Activated T-cell treated with anti-CD3 and anti-CD28 coated beads, Interleukin-2, amount 50 U/mL, for 72 hours (primary cell): ENCODE results near the gene TTLL10. TPM values are rescaled to one million over a fixed set of nuclear protein-coding genes. Genes with fewer than 3 reads are reported as not detected.
A peak's percentile ranks its signal among the peaks of the same experiment; 100 is the strongest.

Experiments used
- ATAC-seq, 2 donors: fragments of 150-1000 bp; cut with Tn5 transposase; replicated peaks in 1 of 2; 2 replicates each; pipeline ENCODE4 v1.10.0; 2021; ENCODE audit warnings: moderate library complexity in 2 of 2, mild to moderate bottlenecking in 1 of 2
- DNase-seq, 2 donors: peaks; one replicate each; pipeline ENCODE4 v3.0.0; 2021 to 2022; ENCODE audit warnings: mixed read lengths in 1 of 2
- H3K27ac Mint-ChIP-seq: one replicate; pipeline ENCODE4 v1.8.0; 2022; ENCODE audit warnings: mild to moderate bottlenecking, moderate library complexity, mixed read lengths
- H3K27me3 Mint-ChIP-seq: one replicate; pipeline ENCODE4 v1.8.0; 2022; ENCODE audit warnings: low read depth, mixed read lengths
- H3K36me3 Mint-ChIP-seq, 2 donors: one replicate each; pipeline ENCODE4 v1.8.0; 2022; ENCODE audit warnings: mixed read lengths in 2 of 2, mild to moderate bottlenecking in 1 of 2; ENCODE audit not compliant: insufficient read depth in 2 of 2
- H3K4me1 Mint-ChIP-seq: one replicate; pipeline ENCODE4 v1.8.0; 2022; ENCODE audit warnings: low read depth, mixed read lengths
- H3K4me3 Mint-ChIP-seq, 2 donors: one replicate each; pipeline ENCODE4 v1.8.0; 2022; ENCODE audit warnings: mild to moderate bottlenecking in 2 of 2, mixed read lengths in 2 of 2, moderate library complexity in 2 of 2
- H3K9me3 Mint-ChIP-seq, 2 donors: one replicate each; pipeline ENCODE4 v1.8.0; 2022; ENCODE audit warnings: mixed read lengths in 2 of 2
- total RNA-seq, 2 donors: library from RNA; stranded (reverse); gene quantifications; one replicate each; pipeline ENCODE4 v1.2.3, GENCODE V29; 2022

Gene TTLL10
- total RNA-seq, 2 donors from 2014 or later: 0.36 TPM; not detected in 1

DNA sequence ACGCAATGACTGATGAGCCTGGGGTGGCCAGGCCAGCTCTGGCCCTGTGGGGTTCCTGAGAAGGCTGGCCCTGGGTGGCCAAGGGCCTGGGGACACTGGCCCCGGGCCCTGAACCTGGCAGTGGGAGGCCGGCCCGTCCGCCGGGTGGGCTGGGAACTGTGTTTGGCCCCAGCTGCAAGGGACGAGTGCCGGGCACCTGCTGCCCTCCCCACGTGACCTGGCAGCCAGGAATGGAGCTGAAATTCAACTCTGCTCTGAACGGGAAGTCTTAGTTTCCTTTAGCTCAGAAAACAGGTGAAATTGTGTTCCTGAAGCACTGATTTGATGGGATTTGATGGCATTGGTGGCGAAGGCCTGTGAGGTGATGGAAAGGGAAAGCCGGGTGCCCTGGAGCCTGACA lies 8.2 kb upstream of the TTLL10 start:
- no peaks in the 10 kb centered on the region for H3K9me3 Mint-ChIP-seq
- ATAC-seq (no peak), DNase-seq (no peak)
- no peak overlapping the region for H3K27ac Mint-ChIP-seq
- H3K36me3 Mint-ChIP-seq: no peaks in the 10 kb centered on the region
- peaks cover 6% of the 10 kb centered on the region for H3K27me3 Mint-ChIP-seq
- H3K4me3 Mint-ChIP-seq: no peak overlapping the region
- peaks cover 5% of the 10 kb centered on the region for H3K4me1 Mint-ChIP-seq

DNA sequence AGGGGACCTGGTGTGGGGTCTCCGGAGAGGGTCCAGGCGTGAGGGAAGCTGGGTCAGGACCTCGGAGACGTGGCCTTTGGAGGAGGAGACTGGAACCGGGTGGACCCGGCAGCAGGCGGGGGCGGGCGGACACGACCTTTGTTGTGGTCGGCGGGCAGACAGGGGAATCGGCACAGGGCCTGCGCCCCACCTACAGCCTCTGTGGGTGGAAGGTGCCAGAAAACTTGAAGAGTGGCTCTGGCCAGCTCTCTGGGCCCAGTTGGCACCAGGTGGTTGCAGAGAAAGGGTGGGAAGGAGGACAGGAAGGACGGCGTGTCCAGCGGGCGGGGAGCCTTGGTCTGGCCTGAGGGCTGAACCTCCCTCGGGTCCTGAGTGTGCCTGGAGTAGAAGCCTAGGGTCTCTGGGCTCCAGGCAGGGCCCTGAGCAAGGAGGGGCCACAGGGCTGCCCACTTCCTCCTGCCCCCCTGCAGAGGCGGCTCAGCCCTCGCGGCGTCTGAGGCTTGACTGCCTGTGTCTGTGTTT lies 7.7 kb upstream of the TTLL10 start:
- Mint-ChIP-seq H3K27me3 (peaks cover 6% of the 10 kb centered on the region), H3K27ac (no peak overlapping the region), H3K4me3 (no peak overlapping the region), H3K9me3 (no peaks in the 10 kb centered on the region), H3K36me3 (no peaks in the 10 kb centered on the region), H3K4me1 (peaks cover 5% of the 10 kb centered on the region)
- ATAC-seq (no peak), DNase-seq (no peak)

DNA sequence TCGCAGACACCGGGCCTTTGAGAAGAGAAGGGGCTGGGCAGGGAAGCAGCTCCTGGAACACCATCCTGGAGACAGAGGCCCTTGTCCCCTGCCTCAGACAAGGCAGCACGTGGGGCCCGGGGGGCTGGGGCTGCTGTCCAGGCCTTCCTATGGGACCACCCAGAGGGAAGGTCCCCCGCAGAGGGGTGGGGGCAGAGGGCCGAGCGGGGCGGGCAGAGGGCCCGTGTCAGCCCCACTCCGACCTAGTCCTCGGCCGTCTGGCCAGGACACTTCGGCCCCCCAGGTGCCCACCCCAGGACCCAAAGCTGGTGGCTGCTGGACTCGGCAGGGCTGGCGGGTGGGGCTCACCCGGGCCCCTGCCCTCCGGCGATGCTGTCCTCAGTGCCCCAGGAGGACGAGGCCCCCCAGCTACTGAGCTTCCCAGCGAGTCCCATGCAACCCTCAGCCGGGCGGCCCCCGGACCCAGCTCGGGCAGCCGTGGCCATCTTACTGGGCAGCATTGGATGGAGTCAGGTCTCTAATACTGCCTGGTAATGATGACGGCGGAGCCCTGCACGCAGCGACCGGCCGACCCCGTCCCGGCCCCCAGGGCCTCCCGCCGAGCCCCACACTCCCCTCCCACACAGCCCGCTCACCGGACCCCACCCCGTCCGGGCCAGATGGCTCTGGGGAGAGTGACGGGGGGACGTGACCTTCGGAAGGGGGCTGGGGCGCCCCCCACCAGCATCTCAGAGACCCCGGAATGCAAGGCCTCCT lies 6.9 kb upstream of the TTLL10 start:
- ATAC-seq (no peak), DNase-seq (no peak)
- Mint-ChIP-seq H3K9me3 (no peaks in the 10 kb centered on the region), H3K4me1 (peaks cover 5% of the 10 kb centered on the region), H3K36me3 (no peaks in the 10 kb centered on the region), H3K27me3 (peaks cover 6% of the 10 kb centered on the region), H3K27ac (no peak overlapping the region), H3K4me3 (no peak overlapping the region)

DNA sequence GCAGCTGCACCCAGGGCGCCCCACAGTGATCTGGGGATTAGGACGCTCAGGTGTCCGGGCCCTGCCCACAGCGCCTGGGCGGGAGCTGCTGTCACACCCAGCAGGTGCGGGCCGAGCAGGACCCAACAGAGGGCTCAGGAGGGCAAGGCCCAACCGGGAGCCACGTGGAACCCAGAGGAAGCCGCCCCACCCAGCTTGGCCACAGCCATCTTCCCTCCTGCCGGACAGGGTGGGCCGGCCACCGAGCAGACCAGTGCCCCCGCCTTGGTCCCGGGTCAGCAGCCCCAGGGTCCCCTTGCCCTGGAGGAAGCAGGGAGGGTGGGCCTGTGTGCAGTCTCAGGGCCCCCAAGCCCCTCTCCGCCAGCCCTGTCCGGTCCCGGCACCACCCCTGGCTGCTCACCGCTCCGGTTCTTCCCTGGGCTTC lies 6.3 kb upstream of the TTLL10 start:
- ATAC-seq: no peak
- H3K27ac Mint-ChIP-seq: no peak overlapping the region
- H3K9me3 Mint-ChIP-seq: no peaks in the 10 kb centered on the region
- peaks cover 6% of the 10 kb centered on the region for H3K27me3 Mint-ChIP-seq
- no peak overlapping the region for H3K4me3 Mint-ChIP-seq
- DNase-seq: no peak
- no peaks in the 10 kb centered on the region for H3K36me3 Mint-ChIP-seq
- peaks cover 11% of the 10 kb centered on the region for H3K4me1 Mint-ChIP-seq

DNA sequence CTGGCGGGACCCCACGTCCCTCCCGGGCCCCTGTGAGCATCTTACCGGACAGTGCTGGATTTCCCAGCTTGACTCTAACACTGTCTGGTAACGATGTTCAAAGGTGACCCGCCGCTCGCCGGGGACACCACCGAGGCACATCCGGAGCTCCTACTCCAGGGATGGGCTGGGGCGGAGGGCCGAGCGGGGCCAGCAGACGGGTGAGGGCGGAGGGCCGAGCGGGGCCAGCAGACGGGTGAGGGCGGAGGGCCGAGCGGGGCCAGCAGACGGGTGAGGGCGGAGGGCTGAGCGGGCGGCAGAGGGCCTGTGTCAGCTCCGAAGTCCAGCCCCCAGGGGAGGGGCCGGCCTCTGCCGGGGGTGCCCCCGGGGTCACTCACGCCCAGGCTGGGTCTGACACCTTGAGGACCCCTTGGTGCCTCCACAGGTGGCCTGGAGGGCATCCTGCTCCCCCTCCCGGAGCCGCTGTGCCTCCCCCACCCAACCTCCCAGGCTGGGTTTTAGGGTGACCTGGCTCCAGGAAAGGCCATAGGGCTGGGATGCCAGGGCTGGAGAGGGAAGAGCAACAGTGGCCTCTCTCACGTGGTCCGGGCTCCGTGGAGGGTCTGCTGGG lies 5.7 kb upstream of the TTLL10 start:
- Mint-ChIP-seq H3K4me1 (peaks cover 12% of the 10 kb centered on the region), H3K27me3 (peaks cover 6% of the 10 kb centered on the region), H3K9me3 (no peaks in the 10 kb centered on the region), H3K4me3 (no peak overlapping the region), H3K27ac (no peak overlapping the region), H3K36me3 (no peaks in the 10 kb centered on the region)
- no peak for ATAC-seq
- no peak for DNase-seq

DNA sequence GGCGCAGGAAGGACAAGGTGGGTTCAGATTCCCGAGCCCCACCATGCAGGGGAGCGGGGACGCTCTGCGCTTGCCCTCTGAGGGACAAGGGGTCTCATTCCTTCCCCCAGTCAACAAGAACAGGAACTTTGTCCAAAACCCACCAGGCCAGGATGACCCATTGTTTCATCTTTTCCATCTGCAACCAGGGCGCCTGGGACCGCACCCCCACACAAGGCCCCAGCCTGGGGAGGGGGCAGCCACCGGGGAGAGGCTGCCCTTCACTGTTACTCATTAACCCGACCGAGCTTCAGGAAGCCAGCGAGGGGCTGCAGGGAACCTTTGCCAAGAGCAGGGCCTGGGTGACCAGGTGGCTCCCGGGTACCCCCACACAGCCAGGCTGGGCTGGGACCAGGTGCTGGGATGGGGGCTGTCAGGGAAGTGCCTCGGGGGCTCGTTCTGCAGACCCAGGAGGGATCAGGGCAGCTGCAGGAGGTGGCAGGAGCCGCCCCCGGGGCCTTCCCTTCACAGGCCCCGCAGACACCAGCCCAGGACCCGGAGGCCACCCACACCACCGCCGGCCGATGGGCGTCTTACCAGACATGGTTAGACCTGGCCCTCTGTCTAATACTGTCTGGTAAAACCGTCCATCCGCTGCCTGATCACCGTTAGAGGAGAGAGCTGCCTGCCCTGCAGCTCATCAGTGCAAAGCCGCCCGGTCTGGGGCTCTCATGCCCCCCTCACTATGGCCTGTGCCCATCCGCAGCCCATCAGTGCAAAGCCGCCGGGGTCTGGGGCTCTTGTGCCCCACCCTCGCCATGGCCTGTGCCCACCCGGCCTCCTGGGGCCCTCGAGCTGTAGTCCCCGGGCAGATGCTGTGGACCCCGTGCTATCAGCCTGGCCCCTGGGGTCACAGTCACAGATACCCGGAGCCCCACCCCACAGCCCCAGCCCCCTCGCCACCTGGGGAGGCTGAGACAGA lies 4.9 kb upstream of the TTLL10 start:
- Mint-ChIP-seq H3K36me3 (no peaks in the 10 kb centered on the region), H3K27ac (no peak overlapping the region), H3K4me3 (no peak overlapping the region), H3K9me3 (no peaks in the 10 kb centered on the region), H3K27me3 (peaks cover 6% of the 10 kb centered on the region), H3K4me1 (peaks cover 12% of the 10 kb centered on the region)
- DNase-seq (no peak), ATAC-seq (no peak)

DNA sequence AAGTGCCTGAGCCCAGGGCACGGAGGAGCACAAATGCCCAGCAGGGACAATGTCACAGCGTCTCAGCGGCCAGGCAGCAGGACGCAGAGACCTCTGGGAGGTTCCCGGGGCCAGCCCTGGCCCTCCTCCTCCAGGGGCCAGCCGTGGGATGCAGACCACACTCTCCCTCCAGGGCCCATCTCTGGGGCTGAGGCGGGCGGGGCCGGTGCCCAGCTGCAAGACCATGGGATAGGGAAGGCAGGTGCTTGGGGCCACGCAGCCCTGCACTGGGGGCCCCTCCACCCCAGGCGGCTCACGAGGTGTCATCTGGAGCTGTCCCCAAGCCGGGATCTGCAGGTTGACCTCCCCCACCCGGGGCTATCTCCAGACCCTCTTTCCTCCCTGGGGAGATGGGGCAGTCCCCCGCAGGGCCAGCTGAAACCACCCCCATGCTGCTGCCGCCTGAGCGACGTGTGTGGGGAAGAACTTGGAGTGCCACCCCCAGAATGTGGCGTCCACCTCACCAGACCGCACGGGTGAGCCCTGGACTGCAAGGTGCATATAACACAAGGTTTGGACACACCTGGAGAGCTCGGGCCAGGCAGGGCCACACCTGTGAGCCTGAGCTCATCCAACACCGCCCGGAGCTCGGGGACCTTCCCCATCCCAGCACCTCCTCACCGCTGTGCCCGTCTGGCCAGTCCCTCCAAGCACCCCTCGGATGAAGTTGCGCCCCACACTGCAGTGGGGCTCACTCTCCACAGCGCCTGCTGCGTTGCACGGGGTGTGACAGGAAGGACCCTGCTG lies 4.1 kb upstream of the TTLL10 start:
- no peak overlapping the region for H3K27ac Mint-ChIP-seq
- H3K4me1 Mint-ChIP-seq: peaks cover 15% of the 10 kb centered on the region
- DNase-seq (no peak), ATAC-seq (no peak)
- peaks cover 6% of the 10 kb centered on the region for H3K27me3 Mint-ChIP-seq
- no peak overlapping the region for H3K4me3 Mint-ChIP-seq
- H3K9me3 Mint-ChIP-seq: no peaks in the 10 kb centered on the region
- no peaks in the 10 kb centered on the region for H3K36me3 Mint-ChIP-seq

DNA sequence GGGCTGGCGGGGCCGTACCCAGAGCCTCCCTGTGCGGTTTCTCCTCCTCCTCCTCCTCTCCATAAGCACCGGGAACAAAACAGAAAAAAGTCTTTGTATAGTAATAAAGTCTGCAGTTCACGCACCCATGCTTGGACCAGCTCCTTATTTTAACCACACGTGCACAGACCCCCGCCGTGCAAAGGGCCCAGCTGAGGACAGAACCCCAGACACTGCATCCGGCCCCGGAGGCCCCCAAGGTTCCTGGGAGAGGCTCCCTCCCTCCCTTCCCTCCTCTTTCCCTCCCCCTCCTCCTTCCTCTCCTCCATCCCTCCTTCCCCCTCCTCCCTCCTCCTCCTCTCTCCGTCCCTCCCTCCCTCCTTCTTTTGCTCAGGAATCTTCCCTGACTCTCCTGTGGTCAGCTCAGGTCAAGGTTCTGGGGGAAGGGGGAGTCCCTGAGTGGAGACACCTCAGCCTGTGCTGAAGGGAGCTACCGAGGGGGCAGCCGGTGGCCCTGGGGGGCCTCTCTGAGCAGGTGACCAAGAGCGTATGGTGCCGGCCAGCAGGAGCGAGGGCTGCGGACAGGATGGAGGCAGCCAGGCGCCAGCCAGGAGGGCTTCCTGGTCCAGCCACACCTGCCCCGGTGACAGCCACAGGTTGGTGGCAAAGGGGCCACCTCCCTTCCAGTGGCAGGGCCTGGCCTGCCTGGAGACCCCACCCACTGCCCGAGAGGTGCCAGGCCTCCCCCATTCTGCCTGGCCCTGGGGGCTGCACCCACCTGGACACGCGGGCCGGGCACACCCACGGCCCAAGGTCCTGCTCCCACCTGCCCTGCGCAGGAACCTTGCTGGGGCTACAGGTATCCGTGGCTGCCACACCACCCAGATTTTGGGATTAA lies 3.2 kb upstream of the TTLL10 start:
- no peak overlapping the region for H3K27ac Mint-ChIP-seq
- no peak for ATAC-seq

DNA sequence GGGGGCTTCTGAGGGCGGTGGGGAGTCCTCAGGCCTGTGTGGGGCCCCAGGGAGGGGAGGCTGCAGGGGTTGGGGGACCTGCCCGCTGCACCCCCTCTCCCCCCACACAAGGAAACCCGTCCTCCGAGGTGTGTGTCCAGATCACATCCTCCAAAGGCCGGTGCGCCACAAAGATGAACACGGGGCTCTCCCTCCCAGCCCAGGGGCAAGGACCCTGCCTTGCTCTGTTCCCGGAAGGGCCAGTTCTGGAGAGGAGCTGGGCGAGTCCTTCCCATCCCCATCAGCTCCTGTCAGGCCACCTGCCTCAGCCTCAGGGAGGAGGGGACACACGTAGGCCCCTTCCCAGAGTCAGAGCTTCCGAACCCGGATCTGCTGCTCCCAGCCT lies 2.5 kb upstream of the TTLL10 start:
- H3K36me3 Mint-ChIP-seq: no peaks in the 10 kb centered on the region
- peaks cover 6% of the 10 kb centered on the region for H3K27me3 Mint-ChIP-seq
- H3K4me1 Mint-ChIP-seq: peaks cover 17% of the 10 kb centered on the region
- H3K4me3 Mint-ChIP-seq: peak overlapping the region in 1 of 2 donors; percentile 46
- H3K27ac Mint-ChIP-seq: no peak overlapping the region
- ATAC-seq (no peak), DNase-seq (no peak)
- H3K9me3 Mint-ChIP-seq: no peaks in the 10 kb centered on the region

More for the DNA sequence above, 3.2 kb upstream of the TTLL10 start:
- Mint-ChIP-seq H3K36me3 (no peaks in the 10 kb centered on the region), H3K4me1 (peaks cover 17% of the 10 kb centered on the region), H3K27me3 (peaks cover 6% of the 10 kb centered on the region), H3K9me3 (no peaks in the 10 kb centered on the region), H3K4me3 (peak overlapping the region in 1 of 2 donors; percentile 12)
- DNase-seq: no peak

DNA sequence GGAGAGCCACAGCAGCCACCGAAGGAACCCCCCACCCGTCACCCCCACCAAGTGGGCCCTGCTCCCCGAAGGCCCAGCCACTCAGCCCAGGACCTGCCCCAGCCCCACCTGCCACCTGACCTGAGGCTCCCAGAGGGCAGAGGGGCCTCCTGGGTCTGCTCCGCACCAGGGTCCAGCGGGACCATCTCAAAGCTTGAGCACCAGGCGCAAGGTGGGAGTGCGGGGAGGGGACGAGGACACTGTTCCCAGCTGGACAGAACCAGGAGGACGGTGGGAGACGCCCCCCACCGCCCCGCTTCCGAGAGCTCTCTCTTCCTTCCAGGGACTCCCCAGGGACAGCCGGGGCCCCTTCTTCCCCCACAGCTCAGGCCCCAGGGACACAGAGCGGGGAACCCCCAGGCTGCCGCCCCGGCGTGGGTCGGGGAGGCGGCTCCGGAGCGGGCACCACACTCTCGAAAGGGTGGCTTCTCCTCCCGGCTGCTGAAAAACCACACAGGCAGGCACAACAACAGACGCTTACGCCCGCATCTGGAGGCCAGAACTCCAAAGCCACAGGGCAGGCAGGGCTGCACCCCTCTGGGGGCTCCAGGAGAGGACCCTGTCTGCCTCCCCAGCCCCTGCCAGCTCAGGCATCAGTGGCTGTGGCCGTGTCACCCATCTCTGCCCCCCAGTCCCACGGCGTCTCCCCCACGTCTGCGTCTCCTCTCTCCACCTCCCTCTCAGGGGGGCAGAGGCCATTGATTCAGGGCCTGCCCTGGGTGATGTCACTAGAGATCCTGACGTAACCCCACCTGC lies 1.9 kb upstream of the TTLL10 start:
- Mint-ChIP-seq H3K4me3 (peak overlapping the region; percentile 2 to 75), H3K4me1 (peaks cover 17% of the 10 kb centered on the region), H3K27ac (no peak overlapping the region), H3K36me3 (no peaks in the 10 kb centered on the region), H3K27me3 (peaks cover 9% of the 10 kb centered on the region), H3K9me3 (no peaks in the 10 kb centered on the region)
- peak; percentile 44 to 67 for ATAC-seq
- DNase-seq: peak; percentile 14 to 34

DNA sequence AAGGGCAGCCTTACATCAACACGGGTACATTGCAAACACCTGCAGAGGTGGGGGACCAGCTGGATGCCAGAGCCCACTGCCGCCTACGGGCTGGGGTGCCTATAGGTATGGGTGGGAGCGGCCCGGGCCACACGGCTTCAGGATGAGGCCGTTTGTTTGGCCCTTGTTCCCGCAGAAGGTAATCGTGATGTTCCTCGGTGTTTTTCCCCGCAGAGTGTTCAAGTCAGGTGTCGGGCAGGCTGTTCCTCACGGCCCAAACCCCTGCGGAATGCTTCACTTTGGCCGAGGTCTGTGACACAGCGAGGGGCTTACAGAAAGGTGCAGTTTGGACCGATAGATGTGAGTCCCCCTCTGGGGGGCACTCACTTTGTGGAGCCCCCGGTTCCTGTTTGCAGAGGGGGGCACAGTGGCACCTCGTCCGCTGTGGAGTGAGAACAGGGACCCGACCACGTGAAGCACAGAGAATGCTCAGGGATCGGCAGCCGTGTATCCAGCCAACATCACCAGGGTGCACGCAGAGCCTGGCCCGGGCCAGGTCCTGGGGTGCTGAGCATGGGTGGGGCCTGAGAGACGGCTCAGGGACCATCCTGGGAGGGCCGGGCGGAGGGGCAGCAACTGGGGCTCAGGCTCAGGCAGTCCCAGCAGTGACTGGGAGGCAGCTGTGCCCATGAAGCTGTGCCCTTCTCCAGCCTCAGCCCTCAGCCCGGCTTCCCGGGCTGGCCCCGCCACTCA lies 453 bp upstream of the TTLL10 start:
- H3K36me3 Mint-ChIP-seq: no peaks in the 10 kb centered on the region
- peak in 1 of 2 donors; percentile 30 for ATAC-seq
- H3K9me3 Mint-ChIP-seq: no peaks in the 10 kb centered on the region
- no peak overlapping the region for H3K27ac Mint-ChIP-seq
- H3K4me3 Mint-ChIP-seq: peak overlapping the region in 1 of 2 donors; percentile 31
- H3K27me3 Mint-ChIP-seq: peaks cover 14% of the 10 kb centered on the region
- peaks cover 17% of the 10 kb centered on the region for H3K4me1 Mint-ChIP-seq
- DNase-seq: no peak
